Esophagus squamous epithelium (tissue), 5 donors: Measurements from ENCODE around the gene OR5B17. TPM values are rescaled to one million over a fixed set of nuclear protein-coding genes. Genes with fewer than 3 reads are reported as not detected.

Experiments used
- DNase-seq: peaks from one replicate; lab custom pipeline; 2025; lab: John Stamatoyannopoulos, UW
- H3K27ac ChIP-seq, 4 donors: fragments of 200-600 bp; sonication (generic); one replicate each; pipeline ENCODE4 v1.5.1; 2016 to 2019; ENCODE audit warnings: mild to moderate bottlenecking in 1 of 4
- H3K27me3 ChIP-seq, 4 donors: fragments of 200-600 bp; sonication (generic); 1 replicate in 3 of 4; 2 replicates in 1 of 4; pipeline versions ENCODE4 v1.5.1 to v1.6.0; 2017 to 2021; ENCODE audit warnings: antibody characterized with exemption in 1 of 4
- H3K36me3 ChIP-seq, 3 donors: fragments of 200-600 bp; sonication (generic); one replicate each; pipeline ENCODE4 v1.5.1; 2016 to 2019
- H3K4me1 ChIP-seq, 3 donors: fragments of 200-600 bp; sonication (generic); one replicate each; pipeline ENCODE4 v1.5.1; 2017 to 2019
- H3K4me3 ChIP-seq, 4 donors: fragments of 200-600 bp; sonication (generic); 1 replicate in 3 of 4; 2 replicates in 1 of 4; pipeline ENCODE4 v1.5.1; 2016 to 2019; ENCODE audit warnings: mild to moderate bottlenecking in 2 of 4, moderate library complexity in 1 of 4
- H3K9me3 ChIP-seq, 3 donors: fragments of 200-600 bp; sonication (generic); one replicate each; pipeline ENCODE4 v1.5.1; 2016 to 2019
- POLR2A ChIP-seq, 4 donors: fragments of 450-650 bp; IDR thresholded peaks; one replicate each; pipeline ENCODE4 v1.6.1; 2017; ENCODE audit warnings: antibody characterized with exemption in 4 of 4, mild to moderate bottlenecking in 4 of 4, moderate library complexity in 3 of 4
- WGBS, 2 donors: methylation state at CpG; one replicate each; pipeline ENCODE4 v1.1.5; 2018; 5-methylcytosine and 5-hydroxymethylcytosine counted together
- intact Hi-C: fragments of 100-400 bp; cut with DNase I; formaldehyde crosslinking; loops from one replicate; pipeline ENCODE4 v1.15.0; 2022
- total RNA-seq, 4 donors: library from RNA; depleted of rRNA; stranded (reverse); fragments of >200 nt; gene quantifications; one replicate each; pipeline ENCODE4 v1.1.0, GENCODE V29; 2016
- TF ChIP-seq, protein P1 (sequence below), 6 experiments: fragments of 450-650 bp in 4 of 6; fragments of 200-600 bp in 2 of 6; sonication (generic) in 2 of 6; IDR thresholded peaks; one replicate each; pipeline ENCODE4 v1.5.1; 2016 to 2019; ENCODE audit warnings: antibody characterized with exemption in 6 of 6, mild to moderate bottlenecking in 4 of 6, moderate library complexity in 4 of 6
- donor health status: DM: yes; HTN: yes; CAD: no.

The OR5B17 gene
- total RNA-seq, 4 donors from 2014 or later: not detected

DNA sequence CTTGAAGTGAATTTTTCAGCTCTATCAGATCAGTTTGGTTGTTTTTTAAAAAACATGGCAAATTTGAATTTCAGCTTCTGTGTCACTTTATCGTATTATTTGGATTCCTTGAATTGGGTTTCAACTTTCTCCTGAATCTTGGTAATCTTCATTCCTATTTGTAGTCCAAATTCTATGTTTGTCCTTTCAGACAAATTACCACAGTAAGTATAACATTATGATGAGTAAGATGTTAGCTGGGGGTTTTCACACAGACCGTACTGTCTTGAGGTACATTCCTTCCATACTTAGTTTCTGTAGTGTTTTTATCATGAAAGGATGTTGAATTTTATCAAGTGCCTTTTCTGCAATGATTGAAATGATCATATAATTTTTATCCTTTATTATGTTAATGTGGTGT is 28.0 kb downstream of the OR5B17 start:
- Histone ChIP-seq H3K27me3 (no peaks in the 10 kb centered on the region), H3K36me3 (no peaks in the 10 kb centered on the region), H3K27ac (no peak overlapping the region), H3K4me1 (no peaks in the 10 kb centered on the region), H3K9me3 (peaks cover 0 to 5% (median 4%) of the 10 kb centered on the region in 3 donors), H3K4me3 (no peak overlapping the region)
- DNase-seq: no peak
- TF ChIP-seq, protein P1, sequence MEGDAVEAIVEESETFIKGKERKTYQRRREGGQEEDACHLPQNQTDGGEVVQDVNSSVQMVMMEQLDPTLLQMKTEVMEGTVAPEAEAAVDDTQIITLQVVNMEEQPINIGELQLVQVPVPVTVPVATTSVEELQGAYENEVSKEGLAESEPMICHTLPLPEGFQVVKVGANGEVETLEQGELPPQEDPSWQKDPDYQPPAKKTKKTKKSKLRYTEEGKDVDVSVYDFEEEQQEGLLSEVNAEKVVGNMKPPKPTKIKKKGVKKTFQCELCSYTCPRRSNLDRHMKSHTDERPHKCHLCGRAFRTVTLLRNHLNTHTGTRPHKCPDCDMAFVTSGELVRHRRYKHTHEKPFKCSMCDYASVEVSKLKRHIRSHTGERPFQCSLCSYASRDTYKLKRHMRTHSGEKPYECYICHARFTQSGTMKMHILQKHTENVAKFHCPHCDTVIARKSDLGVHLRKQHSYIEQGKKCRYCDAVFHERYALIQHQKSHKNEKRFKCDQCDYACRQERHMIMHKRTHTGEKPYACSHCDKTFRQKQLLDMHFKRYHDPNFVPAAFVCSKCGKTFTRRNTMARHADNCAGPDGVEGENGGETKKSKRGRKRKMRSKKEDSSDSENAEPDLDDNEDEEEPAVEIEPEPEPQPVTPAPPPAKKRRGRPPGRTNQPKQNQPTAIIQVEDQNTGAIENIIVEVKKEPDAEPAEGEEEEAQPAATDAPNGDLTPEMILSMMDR (IDR thresholded peaks at IDR 0.05): no peak
- no peak for TF ChIP-seq POLR2A (IDR thresholded peaks at IDR 0.05)
- WGBS, 2 donors: 89 to 90% methylated on average over 2 of the region's 2 CpGs
- intact Hi-C loops: no loop called here

DNA sequence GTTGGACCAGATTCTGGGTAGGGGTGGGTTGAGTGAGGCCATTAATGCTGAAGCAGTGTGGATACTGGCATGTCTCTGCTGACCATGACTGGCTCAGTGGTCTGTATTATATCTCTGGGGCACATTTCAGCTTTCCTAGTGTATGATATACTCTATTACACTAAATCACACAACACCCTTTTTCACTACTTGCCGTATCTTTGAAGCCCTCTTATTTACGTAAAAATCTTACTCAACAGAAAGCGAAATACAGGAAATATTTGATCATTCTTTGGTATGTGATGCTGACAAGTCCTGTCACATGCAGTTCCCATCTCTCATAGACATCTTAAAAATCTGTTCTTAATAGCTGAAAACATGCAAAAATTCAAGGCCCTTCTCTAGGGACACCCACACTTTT is 40.3 kb downstream of the OR5B17 start:
- no peaks in the 10 kb centered on the region for H3K27me3 ChIP-seq
- no peaks in the 10 kb centered on the region for H3K4me1 ChIP-seq
- intact Hi-C loops: no loop called here
- 44 to 47% methylated on average over 3 of the region's 3 CpGs for WGBS, 2 donors
- DNase-seq: no peak
- TF ChIP-seq, protein P1 (IDR thresholded peaks at IDR 0.05): no peak
- no peak for TF ChIP-seq POLR2A (IDR thresholded peaks at IDR 0.05)
- no peak overlapping the region for H3K27ac ChIP-seq
- H3K9me3 ChIP-seq: no peaks in the 10 kb centered on the region
- no peak overlapping the region for H3K4me3 ChIP-seq
- no peaks in the 10 kb centered on the region for H3K36me3 ChIP-seq

DNA sequence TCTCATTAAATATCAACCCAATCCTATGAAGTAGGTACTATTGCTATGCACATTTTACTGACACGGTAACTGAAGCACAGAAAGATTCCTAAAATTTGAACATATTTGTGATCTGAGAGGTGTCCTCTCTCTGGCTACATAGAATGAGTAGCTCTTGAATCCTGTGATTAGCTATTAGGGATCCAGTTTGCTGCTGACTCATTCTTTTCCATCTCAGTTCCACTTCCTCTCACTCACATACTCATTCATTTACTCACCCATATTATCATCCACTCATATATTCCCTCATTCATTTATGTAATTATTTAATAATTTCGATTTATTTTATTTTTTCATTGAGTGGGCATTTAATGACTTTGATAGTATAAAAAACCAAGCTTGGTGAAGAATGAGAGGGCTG is 42.7 kb downstream of the OR5B17 start:
- WGBS, 2 donors: 61 to 71% methylated on average over 2 of the region's 2 CpGs
- intact Hi-C loops: no loop called here
- Histone ChIP-seq H3K27ac (no peak overlapping the region), H3K36me3 (no peaks in the 10 kb centered on the region), H3K9me3 (no peaks in the 10 kb centered on the region), H3K4me3 (no peak overlapping the region), H3K27me3 (no peaks in the 10 kb centered on the region), H3K4me1 (no peaks in the 10 kb centered on the region)
- no peak for DNase-seq
- TF ChIP-seq, protein P1 (IDR thresholded peaks at IDR 0.05): no peak
- no peak for TF ChIP-seq POLR2A (IDR thresholded peaks at IDR 0.05)

Other genes starting within 250 kb of the OR5B17 start
- gene OR9I1, start 233.5 kb downstream of the OR5B17 start, total RNA-seq: not detected
- under 1 TPM in 1 of 4 donors, not detected in 3; 0.19 TPM for gene OR9Q2, start 170.0 kb downstream of the OR5B17 start, total RNA-seq
- gene OR1S2, start 154.9 kb downstream of the OR5B17 start, total RNA-seq: not detected
- not detected for gene OR1S1, start 146.3 kb downstream of the OR5B17 start, total RNA-seq
- not detected for gene OR10Q1, start 130.2 kb downstream of the OR5B17 start, total RNA-seq
- gene OR10W1, start 90.8 kb downstream of the OR5B17 start, total RNA-seq: not detected
- gene OR5B3, start 47.8 kb upstream of the OR5B17 start, total RNA-seq: not detected
- gene OR5B2, start 69.1 kb upstream of the OR5B17 start, total RNA-seq: not detected
- gene OR5B12, start 83.2 kb upstream of the OR5B17 start, total RNA-seq: not detected
- not detected for gene OR5B21, start 149.0 kb upstream of the OR5B17 start, total RNA-seq
- gene LPXN, start 216.8 kb upstream of the OR5B17 start, total RNA-seq: 10 to 100 TPM in 1 of 4 donors, 1 to 10 TPM in 3; 1.7 to 12.4 (median 4.4) TPM
- gene ZFP91, start 220.0 kb upstream of the OR5B17 start, total RNA-seq: 10 to 100 TPM; 26.6 to 48.6 (median 40.5) TPM